ENCODE results near the gene SLC10A3. TPM values are rescaled to one million over a fixed set of nuclear protein-coding genes. Genes with fewer than 3 reads are reported as not detected.

SLC10A3 gene
- total and polyA plus RNA-seq, 2 of the 13 experiments (the other 11 are each of a cell fraction or from before 2014, with no cell fraction given): 10.1 to 11.5 TPM

DNA sequence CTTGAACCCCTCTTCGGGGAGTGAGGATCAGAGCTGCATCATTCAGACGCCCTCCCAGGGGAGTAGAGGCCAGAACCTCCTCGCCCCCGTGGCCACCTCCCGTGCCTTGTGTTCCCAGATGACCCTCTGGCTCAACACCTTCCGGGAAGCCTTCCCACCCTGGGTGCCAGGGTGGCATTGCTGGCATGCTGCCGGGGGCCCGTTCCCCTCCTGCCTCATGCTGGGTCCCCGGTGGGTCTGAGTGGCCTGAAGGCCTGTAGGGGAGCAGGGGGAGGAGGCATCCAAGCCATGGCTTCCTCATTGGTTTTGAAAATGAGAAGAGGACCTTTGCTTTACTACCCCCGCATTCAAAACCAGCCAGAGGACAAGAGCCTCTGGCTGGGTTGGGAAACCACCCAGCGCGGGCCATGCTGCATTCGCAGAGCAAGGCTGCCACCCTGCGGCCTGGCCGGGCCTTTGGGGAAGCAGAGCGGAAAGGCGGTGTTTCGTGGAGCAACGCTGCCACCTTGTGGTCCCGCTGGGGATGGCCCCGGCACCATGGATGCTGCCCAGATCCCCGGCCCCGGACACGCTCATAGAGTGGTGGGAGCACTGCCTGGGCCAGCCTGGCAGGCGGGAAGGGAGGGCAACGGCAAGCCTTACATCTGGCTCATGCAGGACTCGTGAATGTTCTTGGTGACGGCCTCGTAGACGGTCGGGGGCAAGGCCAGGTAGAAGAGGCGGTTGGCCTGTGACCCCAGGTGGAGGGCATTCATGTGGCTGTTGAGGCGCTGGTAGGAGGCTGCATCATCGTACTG is 44.3 kb upstream of the SLC10A3 start (continued):
- TF ChIP-seq, protein P1, sequence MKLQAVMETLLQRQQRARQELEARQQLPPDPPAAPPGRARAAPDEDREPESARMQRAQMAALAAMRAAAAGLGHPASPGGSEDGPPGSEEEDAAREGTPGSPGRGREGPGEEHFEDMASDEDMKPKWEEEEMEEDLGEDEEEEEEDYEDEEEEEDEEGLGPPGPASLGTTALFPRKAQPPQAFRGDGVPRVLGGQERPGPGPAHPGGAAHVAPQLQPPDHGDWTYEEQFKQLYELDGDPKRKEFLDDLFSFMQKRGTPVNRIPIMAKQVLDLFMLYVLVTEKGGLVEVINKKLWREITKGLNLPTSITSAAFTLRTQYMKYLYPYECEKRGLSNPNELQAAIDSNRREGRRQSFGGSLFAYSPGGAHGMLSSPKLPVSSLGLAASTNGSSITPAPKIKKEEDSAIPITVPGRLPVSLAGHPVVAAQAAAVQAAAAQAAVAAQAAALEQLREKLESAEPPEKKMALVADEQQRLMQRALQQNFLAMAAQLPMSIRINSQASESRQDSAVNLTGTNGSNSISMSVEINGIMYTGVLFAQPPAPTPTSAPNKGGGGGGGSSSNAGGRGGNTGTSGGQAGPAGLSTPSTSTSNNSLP (IDR thresholded peaks at IDR 0.05; ENCODE audit: low read depth, low read length): no peak
- peak; percentile 24; the same call in 1 of the 2 replicates for TF ChIP-seq ETV5 (CRISPR knock-in tag; IDR thresholded peaks at IDR 0.05; ENCODE audit: borderline replicate concordance)
- TF ChIP-seq, protein P2, sequence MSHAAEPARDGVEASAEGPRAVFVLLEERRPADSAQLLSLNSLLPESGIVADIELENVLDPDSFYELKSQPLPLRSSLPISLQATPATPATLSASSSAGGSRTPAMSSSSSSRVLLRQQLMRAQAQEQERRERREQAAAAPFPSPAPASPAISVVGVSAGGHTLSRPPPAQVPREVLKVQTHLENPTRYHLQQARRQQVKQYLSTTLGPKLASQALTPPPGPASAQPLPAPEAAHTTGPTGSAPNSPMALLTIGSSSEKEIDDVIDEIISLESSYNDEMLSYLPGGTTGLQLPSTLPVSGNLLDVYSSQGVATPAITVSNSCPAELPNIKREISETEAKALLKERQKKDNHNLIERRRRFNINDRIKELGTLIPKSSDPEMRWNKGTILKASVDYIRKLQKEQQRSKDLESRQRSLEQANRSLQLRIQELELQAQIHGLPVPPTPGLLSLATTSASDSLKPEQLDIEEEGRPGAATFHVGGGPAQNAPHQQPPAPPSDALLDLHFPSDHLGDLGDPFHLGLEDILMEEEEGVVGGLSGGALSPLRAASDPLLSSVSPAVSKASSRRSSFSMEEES (CRISPR knock-in tag; IDR thresholded peaks at IDR 0.05): peak; percentile 20; the same call in 1 of the 2 replicates
- TF ChIP-seq TSC22D2 (CRISPR knock-in tag; IDR thresholded peaks at IDR 0.05; ENCODE audit: borderline replicate concordance): 0 out of 2 replicates have a peak, but pooled peaks have one; percentile 20
- TF ChIP-seq ZFX (CRISPR knock-in tag; IDR thresholded peaks at IDR 0.05; ENCODE audit: low read depth): peak; percentile 48; the same call in 1 of the 2 replicates
- TF ChIP-seq CEBPB (IDR thresholded peaks at IDR 0.05; ENCODE audit: borderline replicate concordance, low read depth, low read length): peak; percentile 52; the same call in 1 of the 2 replicates
- TF ChIP-seq BHLHE40 (IDR thresholded peaks at IDR 0.05; ENCODE audit: low read length): 0 out of 2 replicates have a peak, but pooled peaks have one; percentile 34
- TF ChIP-seq THAP11 (CRISPR knock-in tag; IDR thresholded peaks at IDR 0.05): peak; percentile 43; the same call in 1 of the 2 replicates
- TF ChIP-seq NKX3-1 (CRISPR knock-in tag; IDR thresholded peaks at IDR 0.05): no peak
- peak; percentile 99 for TF ChIP-seq RAD21 (CRISPR knock-in tag; IDR thresholded peaks at IDR 0.05)
- TF ChIP-seq SMAD1 (CRISPR knock-in tag; IDR thresholded peaks at IDR 0.05; ENCODE audit: borderline replicate concordance, low read depth): 0 out of 2 replicates have a peak, but pooled peaks have one; percentile 41
- no peak for TF ChIP-seq ZNF629 (CRISPR knock-in tag; conservative IDR thresholded peaks at IDR 0.05)
- no peak for TF ChIP-seq U2AF2 (IDR thresholded peaks at IDR 0.05; ENCODE audit: low read depth, low read length)
- TF ChIP-seq ZBTB38 (CRISPR knock-in tag; IDR thresholded peaks at IDR 0.05): peak; percentile 67
- no peak for TF ChIP-seq ZNF746 (CRISPR knock-in tag; IDR thresholded peaks at IDR 0.05)
- TF ChIP-seq GATAD1 (CRISPR knock-in tag; IDR thresholded peaks at IDR 0.05): peak; percentile 40; the same call in 1 of the 2 replicates
- no peak for TF ChIP-seq PCBP1 (IDR thresholded peaks at IDR 0.05; ENCODE audit: borderline replicate concordance, low read depth, low read length)
- TF ChIP-seq ELF3 (CRISPR knock-in tag; IDR thresholded peaks at IDR 0.05): 0 out of 2 replicates have a peak, but pooled peaks have one; percentile 28
- no peak for TF ChIP-seq ZKSCAN5 (CRISPR knock-in tag; IDR thresholded peaks at IDR 0.05)
- no peak for TF ChIP-seq LCORL (IDR thresholded peaks at IDR 0.05)
- 0 out of 2 replicates have a peak, but pooled peaks have one; percentile 17 for TF ChIP-seq LCORL (CRISPR knock-in tag; IDR thresholded peaks at IDR 0.05)
- 0 out of 2 replicates have a peak, but pooled peaks have one; percentile 20 for TF ChIP-seq PHF8 (CRISPR knock-in tag; IDR thresholded peaks at IDR 0.05)
- TF ChIP-seq NFYC (CRISPR knock-in tag; IDR thresholded peaks at IDR 0.05): peak; percentile 18; the same call in 1 of the 2 replicates
- no peak for TF ChIP-seq SOX13 (IDR thresholded peaks at IDR 0.05)
- 0 out of 4 replicates have a peak, but pooled peaks of 1 of the 2 experiments have one; percentile 18 for TF ChIP-seq SOX13 (CRISPR knock-in tag; conservative IDR thresholded peaks at IDR 0.05 in 1 of 2, IDR thresholded peaks at IDR 0.05 in 1 of 2)
- TF ChIP-seq, protein P3, sequence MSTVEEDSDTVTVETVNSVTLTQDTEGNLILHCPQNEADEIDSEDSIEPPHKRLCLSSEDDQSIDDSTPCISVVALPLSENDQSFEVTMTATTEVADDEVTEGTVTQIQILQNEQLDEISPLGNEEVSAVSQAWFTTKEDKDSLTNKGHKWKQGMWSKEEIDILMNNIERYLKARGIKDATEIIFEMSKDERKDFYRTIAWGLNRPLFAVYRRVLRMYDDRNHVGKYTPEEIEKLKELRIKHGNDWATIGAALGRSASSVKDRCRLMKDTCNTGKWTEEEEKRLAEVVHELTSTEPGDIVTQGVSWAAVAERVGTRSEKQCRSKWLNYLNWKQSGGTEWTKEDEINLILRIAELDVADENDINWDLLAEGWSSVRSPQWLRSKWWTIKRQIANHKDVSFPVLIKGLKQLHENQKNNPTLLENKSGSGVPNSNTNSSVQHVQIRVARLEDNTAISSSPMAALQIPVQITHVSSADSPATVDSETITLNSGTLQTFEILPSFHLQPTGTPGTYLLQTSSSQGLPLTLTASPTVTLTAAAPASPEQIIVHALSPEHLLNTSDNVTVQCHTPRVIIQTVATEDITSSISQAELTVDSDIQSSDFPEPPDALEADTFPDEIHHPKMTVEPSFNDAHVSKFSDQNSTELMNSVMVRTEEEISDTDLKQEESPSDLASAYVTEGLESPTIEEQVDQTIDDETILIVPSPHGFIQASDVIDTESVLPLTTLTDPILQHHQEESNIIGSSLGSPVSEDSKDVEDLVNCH (CRISPR knock-in tag; IDR thresholded peaks at IDR 0.05): no peak

Measured in HepG2 (cell line).